Measurements from ENCODE around the gene ARID3C.

- TF ChIP-seq CTCF (IDR thresholded peaks at IDR 0.05 in 4 of 5, conservative IDR thresholded peaks at IDR 0.05 in 1 of 5) (peak; percentile 15 to 65 (median 39)), POLR2A (IDR thresholded peaks at IDR 0.05) (peak; percentile 30 to 55)
Measured at GRCh38 chr9:34646211-34647083, 17.6 kb upstream of the ARID3C start, which contains the start of gene GALT.
